Measurements from ENCODE around the gene ALDH4A1.

- TF ChIP-seq CTCF (conservative IDR thresholded peaks at IDR 0.05; ENCODE audit: low read depth, low read length) (no peak), EZH2 (IDR thresholded peaks at IDR 0.05; ENCODE audit: borderline replicate concordance, low read depth, low read length, poor library complexity, severe bottlenecking) (no peak)
Observed at GRCh38 chr1:18868801-18869424, 33.4 kb downstream of the ALDH4A1 start.
